Measurements from ENCODE around the gene CGNL1.

The CGNL1 gene

GRCh38 chr15:57403017-57403416 is 26.7 kb downstream of the CGNL1 start:
- TF ChIP-seq POLR2AphosphoS5 (IDR thresholded peaks at IDR 0.05; ENCODE audit: low read depth, low read length) (no peak), TAF1 (IDR thresholded peaks at IDR 0.05; ENCODE audit: borderline replicate concordance, insufficient read depth, low read length) (no peak), REST (IDR thresholded peaks at IDR 0.05; ENCODE audit: insufficient read depth in 1 of 2, low read depth in 2 of 2, low read length in 2 of 2) (no peak), SIN3A (IDR thresholded peaks at IDR 0.05; ENCODE audit: borderline replicate concordance, insufficient read depth, low read length) (no peak), FOXP2 (optimal IDR thresholded peaks at IDR 0.05; ENCODE audit: borderline replicate concordance, extremely low read depth, extremely low read length, insufficient read depth) (no peak)

GRCh38 chr15:57403566-57404325 is 27.4 kb downstream of the CGNL1 start:
- no peak for TF ChIP-seq REST (IDR thresholded peaks at IDR 0.05; ENCODE audit: insufficient read depth in 1 of 2, low read depth in 2 of 2, low read length in 2 of 2)
- no peak for TF ChIP-seq POLR2AphosphoS5 (IDR thresholded peaks at IDR 0.05; ENCODE audit: low read depth, low read length)
- no peak for TF ChIP-seq SIN3A (IDR thresholded peaks at IDR 0.05; ENCODE audit: borderline replicate concordance, insufficient read depth, low read length)
- no peak for TF ChIP-seq TAF1 (IDR thresholded peaks at IDR 0.05; ENCODE audit: borderline replicate concordance, insufficient read depth, low read length)
- TF ChIP-seq FOXP2 (optimal IDR thresholded peaks at IDR 0.05; ENCODE audit: borderline replicate concordance, extremely low read depth, extremely low read length, insufficient read depth): no peak

GRCh38 chr15:57405133-57405532 is 28.8 kb downstream of the CGNL1 start:
- TF ChIP-seq TAF1 (IDR thresholded peaks at IDR 0.05; ENCODE audit: borderline replicate concordance, insufficient read depth, low read length) (no peak), POLR2AphosphoS5 (IDR thresholded peaks at IDR 0.05; ENCODE audit: low read depth, low read length) (no peak), FOXP2 (optimal IDR thresholded peaks at IDR 0.05; ENCODE audit: borderline replicate concordance, extremely low read depth, extremely low read length, insufficient read depth) (no peak), SIN3A (IDR thresholded peaks at IDR 0.05; ENCODE audit: borderline replicate concordance, insufficient read depth, low read length) (no peak), REST (IDR thresholded peaks at IDR 0.05; ENCODE audit: insufficient read depth in 1 of 2, low read depth in 2 of 2, low read length in 2 of 2) (no peak)

- no peak for TF ChIP-seq SIN3A (IDR thresholded peaks at IDR 0.05; ENCODE audit: borderline replicate concordance, insufficient read depth, low read length)
- no peak for TF ChIP-seq TAF1 (IDR thresholded peaks at IDR 0.05; ENCODE audit: borderline replicate concordance, insufficient read depth, low read length)
- no peak for TF ChIP-seq FOXP2 (optimal IDR thresholded peaks at IDR 0.05; ENCODE audit: borderline replicate concordance, extremely low read depth, extremely low read length, insufficient read depth)
- TF ChIP-seq POLR2AphosphoS5 (IDR thresholded peaks at IDR 0.05; ENCODE audit: low read depth, low read length): no peak
- TF ChIP-seq REST (IDR thresholded peaks at IDR 0.05; ENCODE audit: insufficient read depth in 1 of 2, low read depth in 2 of 2, low read length in 2 of 2): no peak
Measured at GRCh38 chr15:57406062-57406772, 29.9 kb downstream of the CGNL1 start.
